Liver (tissue), 3 donors: Measurements from ENCODE around the gene CSNK2B.

ENCODE experiments used
- EGR1 ChIP-seq, 2 donors: IDR thresholded peaks; 2 replicates each; pipeline ENCODE4 v1.6.1; 2016 to 2018; ENCODE audit warnings: antibody characterized with exemption in 2 of 2, low read depth in 2 of 2
- FOXA1 ChIP-seq: IDR thresholded peaks from 2 replicates; pipeline ENCODE4 v1.6.1; 2016; ENCODE audit warnings: antibody characterized with exemption
- JUND ChIP-seq, 2 donors: IDR thresholded peaks; 2 replicates each; pipeline ENCODE4 v1.6.1; 2016; ENCODE audit warnings: antibody characterized with exemption in 2 of 2
- NR2F2 ChIP-seq: IDR thresholded peaks from 2 replicates; pipeline ENCODE4 v1.6.1; 2016; ENCODE audit warnings: antibody characterized with exemption
- RAD21 ChIP-seq, 2 donors: IDR thresholded peaks; 2 replicates each; pipeline ENCODE4 v1.6.1; 2016; ENCODE audit warnings: antibody characterized with exemption in 2 of 2, mild to moderate bottlenecking in 2 of 2
- TAF1 ChIP-seq: conservative IDR thresholded peaks from 2 replicates; pipeline ENCODE4 v1.6.1; 2016; ENCODE audit warnings: antibody characterized with exemption, mild to moderate bottlenecking
- TF ChIP-seq, protein P1 (sequence below): IDR thresholded peaks from 2 replicates; pipeline ENCODE4 v1.6.1; 2016; ENCODE audit warnings: antibody characterized with exemption
- TF ChIP-seq, protein P2 (sequence below): fragments of 150-350 bp; IDR thresholded peaks from 2 replicates; pipeline ENCODE4 v1.5.1; 2017; ENCODE audit warnings: improper control_type of control experiment, low read depth, low read length; ENCODE audit not compliant: missing input control
- donor health status: healthy.
- donor health status: healthy.

DNA sequence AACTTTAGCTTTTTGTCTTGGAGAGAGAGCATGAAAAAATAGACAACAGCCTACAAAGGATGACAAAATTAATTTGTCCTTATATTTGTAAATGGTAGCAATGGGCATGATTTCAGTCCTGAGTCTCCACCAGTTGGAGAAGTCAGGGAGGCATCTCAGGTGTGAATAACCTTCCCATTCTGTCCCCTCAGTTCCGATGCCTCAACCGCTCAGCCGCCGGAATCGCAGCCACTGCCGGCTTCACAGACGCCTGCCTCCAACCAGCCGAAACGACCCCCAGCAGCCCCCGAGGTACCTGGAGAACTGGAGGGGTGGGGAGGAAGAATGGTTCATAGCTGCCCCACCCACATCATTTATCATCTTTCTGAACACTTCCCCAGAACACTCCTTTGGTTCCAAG is 41.8 kb upstream of the CSNK2B start:
- TF ChIP-seq, protein P1, sequence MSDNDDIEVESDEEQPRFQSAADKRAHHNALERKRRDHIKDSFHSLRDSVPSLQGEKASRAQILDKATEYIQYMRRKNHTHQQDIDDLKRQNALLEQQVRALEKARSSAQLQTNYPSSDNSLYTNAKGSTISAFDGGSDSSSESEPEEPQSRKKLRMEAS = no peak
- TF ChIP-seq, protein P2, sequence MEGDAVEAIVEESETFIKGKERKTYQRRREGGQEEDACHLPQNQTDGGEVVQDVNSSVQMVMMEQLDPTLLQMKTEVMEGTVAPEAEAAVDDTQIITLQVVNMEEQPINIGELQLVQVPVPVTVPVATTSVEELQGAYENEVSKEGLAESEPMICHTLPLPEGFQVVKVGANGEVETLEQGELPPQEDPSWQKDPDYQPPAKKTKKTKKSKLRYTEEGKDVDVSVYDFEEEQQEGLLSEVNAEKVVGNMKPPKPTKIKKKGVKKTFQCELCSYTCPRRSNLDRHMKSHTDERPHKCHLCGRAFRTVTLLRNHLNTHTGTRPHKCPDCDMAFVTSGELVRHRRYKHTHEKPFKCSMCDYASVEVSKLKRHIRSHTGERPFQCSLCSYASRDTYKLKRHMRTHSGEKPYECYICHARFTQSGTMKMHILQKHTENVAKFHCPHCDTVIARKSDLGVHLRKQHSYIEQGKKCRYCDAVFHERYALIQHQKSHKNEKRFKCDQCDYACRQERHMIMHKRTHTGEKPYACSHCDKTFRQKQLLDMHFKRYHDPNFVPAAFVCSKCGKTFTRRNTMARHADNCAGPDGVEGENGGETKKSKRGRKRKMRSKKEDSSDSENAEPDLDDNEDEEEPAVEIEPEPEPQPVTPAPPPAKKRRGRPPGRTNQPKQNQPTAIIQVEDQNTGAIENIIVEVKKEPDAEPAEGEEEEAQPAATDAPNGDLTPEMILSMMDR = no peak
- no peak for TF ChIP-seq NR2F2
- TF ChIP-seq JUND (IDR thresholded peaks at IDR 0.05) = no peak
- no peak for TF ChIP-seq TAF1
- TF ChIP-seq RAD21 (IDR thresholded peaks at IDR 0.05) = no peak
- no peak for TF ChIP-seq FOXA1
- TF ChIP-seq EGR1 (IDR thresholded peaks at IDR 0.05; ENCODE audit: low read depth in 2 of 2) = no peak
